H1 (cell line): ENCODE measurements around the gene GNG4. TPM values are rescaled to one million over a fixed set of nuclear protein-coding genes. Genes with fewer than 3 reads are reported as not detected.

Source experiments
- CTCF ChIA-PET: fragments of 300-600 bp; sonication (Branson Sonifier 250); formaldehyde crosslinking; loops from one replicate; lab custom pipeline; 2021; ENCODE audit not compliant: partially characterized antibody; lab: Charles Lee
- POLR2A ChIA-PET: fragments of 300-600 bp; sonication (Branson Sonifier 250); formaldehyde crosslinking; loops from one replicate; lab custom pipeline; 2021; ENCODE audit warnings: inconsistent platforms; ENCODE audit not compliant: partially characterized antibody; lab: Charles Lee
- DNase-seq, 2 experiments: peaks; one replicate each; pipeline versions ENCODE4 v3.0.0 to v3.0.0-alpha.2; 2010 to 2022; ENCODE audit warnings: low spot score in 2 of 2, low read depth in 1 of 2, mixed read lengths in 1 of 2
- FAIRE-seq: peaks from 2 replicates; lab custom pipeline; 2011; peaks lifted over from hg19 to GRCh38; lab: Jason Lieb, UNC
- H2AFZ ChIP-seq: 2 replicates; pipeline ENCODE4 v1.8.1; 2012; ENCODE audit warnings: low read length, inconsistent platforms
- H2AK5ac ChIP-seq: 2 replicates; pipeline ENCODE4 v1.6.1; 2013; ENCODE audit warnings: low read depth, low read length
- H2BK120ac ChIP-seq: replicated peaks from 2 replicates; pipeline ENCODE3; 2013; ENCODE audit warnings: low read depth, low read length, inconsistent platforms
- H2BK12ac ChIP-seq: 2 replicates; pipeline ENCODE4 v1.6.1; 2013; ENCODE audit warnings: low read depth, low read length
- H2BK15ac ChIP-seq: 2 replicates; pipeline ENCODE4 v1.6.1; 2013; ENCODE audit warnings: low read length
- H2BK20ac ChIP-seq: 2 replicates; pipeline ENCODE4 v1.6.1; 2013; ENCODE audit warnings: low read length
- H2BK5ac ChIP-seq: 2 replicates; pipeline ENCODE4 v1.6.1; 2013; ENCODE audit warnings: low read depth, low read length
- H3K14ac ChIP-seq: 2 replicates; pipeline ENCODE4 v1.6.1; 2013; ENCODE audit warnings: inconsistent platforms; ENCODE audit not compliant: insufficient read length
- H3K18ac ChIP-seq: 2 replicates; pipeline ENCODE4 v1.6.1; 2013; ENCODE audit warnings: low read length; ENCODE audit errors: extremely low read depth
- H3K23ac ChIP-seq: 2 replicates; pipeline ENCODE4 v1.6.1; 2013; ENCODE audit warnings: inconsistent platforms; ENCODE audit not compliant: insufficient read length
- H3K23me2 ChIP-seq: 2 replicates; pipeline ENCODE4 v1.6.1; 2013; ENCODE audit warnings: low read depth, low read length
- H3K27ac ChIP-seq: 2 replicates; pipeline ENCODE4 v1.6.1; 2011; ENCODE audit warnings: low read depth, low read length, inconsistent platforms
- H3K27me3 ChIP-seq, 4 experiments: replicated peaks in 1 of 4; 1 replicate in 1 of 4; 2 replicates in 3 of 4; pipeline versions ENCODE4 v1.6.1 to v1.8.1; 2011 to 2013; ENCODE audit warnings: low read length in 3 of 4, mild to moderate bottlenecking in 3 of 4, inconsistent platforms in 2 of 4, mixed read lengths in 2 of 4, moderate library complexity in 1 of 4; ENCODE audit not compliant: control insufficient read depth in 3 of 4, insufficient read depth in 3 of 4; ENCODE audit errors: extremely low read depth in 1 of 4
- H3K36me3 ChIP-seq, 4 experiments: 2 replicates each; pipeline versions ENCODE4 v1.6.1 to v1.8.1; 2011 to 2013; ENCODE audit warnings: mild to moderate bottlenecking in 4 of 4, low read length in 3 of 4, moderate library complexity in 2 of 4, control low read depth in 1 of 4, inconsistent platforms in 1 of 4; ENCODE audit not compliant: insufficient read depth in 4 of 4, control insufficient read depth in 2 of 4
- H3K4ac ChIP-seq: replicated peaks from 2 replicates; pipeline ENCODE3; 2013; ENCODE audit warnings: low read length, low read depth, mixed read lengths, inconsistent platforms; ENCODE audit not compliant: insufficient read length
- H3K4me1 ChIP-seq, 4 experiments: replicated peaks in 1 of 4; 1 replicate in 1 of 4; 2 replicates in 3 of 4; pipeline versions ENCODE4 v1.6.1 to v1.8.1; 2011 to 2013; ENCODE audit warnings: low read length in 3 of 4, inconsistent platforms in 2 of 4, mixed read lengths in 1 of 4; ENCODE audit not compliant: insufficient read depth in 4 of 4, control insufficient read depth in 3 of 4
- H3K4me2 ChIP-seq, 2 experiments: 2 replicates each; pipeline versions ENCODE4 v1.6.1 to v1.8.1; 2011 to 2013; ENCODE audit warnings: low read depth in 2 of 2, low read length in 2 of 2, control low read depth in 1 of 2, inconsistent platforms in 1 of 2, mild to moderate bottlenecking in 1 of 2; ENCODE audit not compliant: insufficient read depth in 1 of 2
- H3K4me3 ChIP-seq, 4 experiments: fragments of 200-600, 300-600 bp in 1 of 4; sonication (generic), shearing (Covaris generic), sonication (Bioruptor Twin) in 1 of 4; 2 replicates each; pipeline versions ENCODE4 v1.5.1 to v1.8.1; 2011 to 2016; ENCODE audit warnings: low read length in 4 of 4, low read depth in 3 of 4, control low read depth in 2 of 4, inconsistent platforms in 2 of 4, mild to moderate bottlenecking in 2 of 4, mixed read lengths in 1 of 4, moderate library complexity in 1 of 4; ENCODE audit not compliant: insufficient read depth in 2 of 4; ENCODE audit errors: extremely low read depth in 1 of 4
- H3K56ac ChIP-seq: replicated peaks from 2 replicates; pipeline ENCODE3; 2013; ENCODE audit warnings: low read depth, mild to moderate bottlenecking, mixed read lengths, low read length, inconsistent platforms; ENCODE audit not compliant: insufficient read length
- H3K79me1 ChIP-seq: 2 replicates; pipeline ENCODE4 v1.6.1; 2013; ENCODE audit warnings: low read depth, low read length, control low read depth
- H3K79me2 ChIP-seq, 2 experiments: 2 replicates each; pipeline versions ENCODE4 v1.6.1 to v1.8.1; 2012 to 2013; ENCODE audit warnings: low read length in 2 of 2, mild to moderate bottlenecking in 2 of 2, inconsistent platforms in 1 of 2; ENCODE audit not compliant: insufficient read depth in 2 of 2, control insufficient read depth in 1 of 2
- H3K9ac ChIP-seq, 4 experiments: replicated peaks in 1 of 4; 1 replicate in 1 of 4; 2 replicates in 3 of 4; pipeline versions ENCODE4 v1.6.1 to v1.8.1; 2011 to 2013; ENCODE audit warnings: low read depth in 3 of 4, low read length in 3 of 4, control low read depth in 2 of 4, mild to moderate bottlenecking in 2 of 4, moderate library complexity in 2 of 4, inconsistent platforms in 1 of 4; ENCODE audit errors: extremely low read depth in 1 of 4
- H3K9me3 ChIP-seq, 2 experiments: 2 replicates each; pipeline versions ENCODE4 v1.6.1 to v1.8.1; 2012 to 2013; ENCODE audit warnings: mild to moderate bottlenecking in 2 of 2, moderate library complexity in 2 of 2, control low read depth in 1 of 2, inconsistent platforms in 1 of 2, low read depth in 1 of 2, low read length in 1 of 2, mixed read lengths in 1 of 2; ENCODE audit not compliant: insufficient read depth in 2 of 2
- H4K20me1 ChIP-seq, 2 experiments: replicated peaks in 1 of 2; 2 replicates each; pipeline versions ENCODE3 to v1.8.1; 2011 to 2013; ENCODE audit warnings: inconsistent platforms in 2 of 2, low read length in 2 of 2, mild to moderate bottlenecking in 1 of 2; ENCODE audit not compliant: insufficient read depth in 2 of 2, control insufficient read depth in 1 of 2
- H4K5ac ChIP-seq: 2 replicates; pipeline ENCODE4 v1.6.1; 2013; ENCODE audit warnings: low read length, low read depth, mixed read lengths, inconsistent platforms; ENCODE audit not compliant: insufficient read length
- H4K8ac ChIP-seq: 2 replicates; pipeline ENCODE4 v1.8.0; 2013; ENCODE audit warnings: mild to moderate bottlenecking, moderate library complexity, low read length, inconsistent platforms; ENCODE audit not compliant: insufficient read depth; ENCODE audit errors: extremely low read depth
- H4K91ac ChIP-seq: replicated peaks from 2 replicates; pipeline ENCODE3; 2013; ENCODE audit warnings: low read length, mixed read lengths, inconsistent platforms; ENCODE audit not compliant: insufficient read length
- CHD2 ChIP-seq: IDR thresholded peaks from 2 replicates; pipeline ENCODE4 v1.6.1; 2012; ENCODE audit warnings: low read length, improper control_type of control experiment
- CTCF ChIP-seq, 3 experiments: IDR thresholded peaks; 1 replicate in 2 of 3; 2 replicates in 1 of 3; pipeline versions ENCODE4 v1.5.1 to v1.6.1; 2011; ENCODE audit warnings: low read length in 3 of 3, mild to moderate bottlenecking in 3 of 3, inconsistent platforms in 2 of 3, low read depth in 1 of 3, moderate library complexity in 1 of 3; ENCODE audit not compliant: insufficient read depth in 1 of 3; ENCODE audit errors: control extremely low read depth in 1 of 3
- E2F6 ChIP-seq: IDR thresholded peaks from 2 replicates; pipeline ENCODE4 v1.6.1; 2012; ENCODE audit warnings: inconsistent platforms
- EZH2 ChIP-seq: fragments of 200-600 bp; sonication (generic); IDR thresholded peaks from 2 replicates; pipeline ENCODE4 v1.7.1; 2012; ENCODE audit warnings: low read depth, mild to moderate bottlenecking, moderate library complexity, low read length, inconsistent platforms; ENCODE audit not compliant: severe bottlenecking
- MAFK ChIP-seq: IDR thresholded peaks from 2 replicates; pipeline ENCODE4 v1.6.1; 2012; ENCODE audit warnings: low read depth, mild to moderate bottlenecking, improper control_type of control experiment, low read length
- NRF1 ChIP-seq: IDR thresholded peaks from 2 replicates; pipeline ENCODE4 v1.6.1; 2011; ENCODE audit warnings: mild to moderate bottlenecking, low read depth, low read length, improper control_type of control experiment
- PHF8 ChIP-seq: fragments of 200-600 bp; sonication (generic); conservative IDR thresholded peaks from 2 replicates; pipeline ENCODE4 v1.7.1; 2012; ENCODE audit warnings: low read depth, mild to moderate bottlenecking, inconsistent platforms, low read length, moderate library complexity
- POU5F1 ChIP-seq: IDR thresholded peaks from 2 replicates; pipeline ENCODE4 v1.6.1; 2011; ENCODE audit warnings: low read depth, mild to moderate bottlenecking, low read length, moderate library complexity
- RFX5 ChIP-seq: IDR thresholded peaks from 2 replicates; pipeline ENCODE4 v1.6.1; 2011; ENCODE audit warnings: low read depth, low read length, improper control_type of control experiment, borderline replicate concordance
- TAF7 ChIP-seq: optimal IDR thresholded peaks from 2 replicates; pipeline ENCODE3; 2011; ENCODE audit warnings: low read depth, mild to moderate bottlenecking, inconsistent platforms, low read length, moderate library complexity, borderline replicate concordance
- WGBS, 2 experiments: shearing (Covaris generic) in 1 of 2; methylation state at CpG; one replicate each; pipeline versions ENCODE4 v1.1.6 to v1.1.7; 2013 to 2015; ENCODE audit warnings: low lambda C conversion rate in 2 of 2, mixed read lengths in 2 of 2, inconsistent platforms in 1 of 2, low coverage in 1 of 2, missing lambda C conversion rate in 1 of 2; ENCODE audit not compliant: insufficient replicate concordance in 2 of 2, insufficient coverage in 1 of 2, insufficient read length in 1 of 2; ENCODE audit errors: extremely low coverage in 1 of 2, missing lambda C conversion rate in 1 of 2; 5-methylcytosine and 5-hydroxymethylcytosine counted together
- polyA plus RNA-seq, 7 experiments: library from polyadenylated mRNA; depleted of rRNA in 3 of 7; stranded (reverse) in 5 of 7; unstranded in 2 of 7; fragments of >200 nt in 5 of 7; fragments of 200-250 nt in 2 of 7; gene quantifications; 1 replicate in 5 of 7; 2 replicates in 1 of 7; 4 replicates in 1 of 7; pipeline versions ENCODE4 v1.2.1 to v1.2.3, GENCODE V29; 2011 to 2013; ENCODE audit warnings: missing spikeins in 2 of 7, mixed read lengths in 2 of 7
- total RNA-seq: library from RNA; stranded (reverse); fragmentation: NEBNext Ultra II Directional; extraction: Animal tissue kit (Norgen Biotek cat#: 25700); gene quantifications from 2 replicates; pipeline ENCODE4 v1.2.1, GENCODE V29; 2021

Gene GNG4
- total and polyA plus RNA-seq, 2 of the 8 experiments (the other 6 are each of a cell fraction or from before 2014, with no cell fraction given) = 95.5 to 96.8 TPM

GRCh38 chr1:235617140-235617539 lies 32.4 kb downstream of the GNG4 start:
- Histone ChIP-seq H3K4ac (no peak overlapping the region), H3K79me1 (peaks cover 2% of the 10 kb centered on the region; the same call in 1 of the 2 replicates), H3K4me1 (no peaks in the 10 kb centered on the region), H3K56ac (no peak overlapping the region), H2BK12ac (no peak overlapping the region), H2BK20ac (no peak overlapping the region), H3K23ac (no peak overlapping the region), H3K27ac (no peak overlapping the region), H4K91ac (no peak overlapping the region), H3K18ac (no peak overlapping the region), H4K8ac (no peak overlapping the region), H2BK120ac (no peak overlapping the region), H3K4me2 (no peak overlapping the region), H3K79me2 (peaks cover 0 to 14% of the 10 kb centered on the region in 2 experiments; a peak in 1 of 4 replicates), H2BK5ac (no peak overlapping the region), H3K9me3 (no peaks in the 10 kb centered on the region), H2AK5ac (no peak overlapping the region), H3K14ac (no peak overlapping the region), H2AFZ (no peak overlapping the region), H4K5ac (no peak overlapping the region), H4K20me1 (no peaks in the 10 kb centered on the region), H3K27me3 (no peaks in the 10 kb centered on the region), H3K4me3 (no peak overlapping the region), H3K36me3 (peaks cover 0 to 3% (median 1%) of the 10 kb centered on the region in 4 experiments; a peak in 3 of 8 replicates), H3K23me2 (no peaks in the 10 kb centered on the region), H2BK15ac (no peak overlapping the region), H3K9ac (no peak overlapping the region)
- FAIRE-seq (no peak), DNase-seq (no peak)
- 90% methylated on average over 3 of the region's 3 CpGs; no CpG with 5 or more reads in 1 of the 2 experiments for WGBS, 2 experiments
- ChIA-PET POLR2A (interaction anchor here (1.1 kb wide), 1 partner anchor 13 kb away, joined by 3 read pairs; no protein-coding TSS in a partner anchor), CTCF (interaction anchor here (1.2 to 2.5 kb wide), 4 partner anchors 16 to 167 kb away, joined by 3 to 17 read pairs (median 4); no protein-coding TSS in a partner anchor)
- TF ChIP-seq CTCF (IDR thresholded peaks at IDR 0.05; ENCODE audit: control extremely low read depth in 1 of 3, insufficient read depth in 1 of 3, low read depth in 1 of 3, low read length in 3 of 3) (no peak), NRF1 (no peak), POU5F1 (no peak), CHD2 (no peak), EZH2 (no peak), TAF7 (no peak), PHF8 (no peak), MAFK (no peak), RFX5 (no peak), E2F6 (no peak)
